HCT116 (cell line): ENCODE data around the gene NIPAL1.

Experiments
- ATF3 ChIP-seq: IDR thresholded peaks from 2 replicates; pipeline ENCODE4 v1.6.1; 2012
- CEBPB ChIP-seq: IDR thresholded peaks from 2 replicates; pipeline ENCODE4 v1.6.1; 2012; ENCODE audit warnings: low read depth
- CTCF ChIP-seq, 3 experiments: fragments of 200-600 bp in 1 of 3; sonication (generic) in 1 of 3; IDR thresholded peaks in 2 of 3; conservative IDR thresholded peaks in 1 of 3; 2 replicates each; pipeline ENCODE4 v1.5.1; 2012 to 2017; ENCODE audit warnings: low read depth in 2 of 3, low read length in 2 of 3, antibody characterized with exemption in 1 of 3, borderline replicate concordance in 1 of 3, control low read depth in 1 of 3, mild to moderate bottlenecking in 1 of 3, mixed read lengths in 1 of 3, mixed run types in 1 of 3, moderate library complexity in 1 of 3; ENCODE audit not compliant: insufficient read depth in 1 of 3
- EGR1 ChIP-seq: IDR thresholded peaks from 2 replicates; pipeline ENCODE4 v1.6.1; 2012; ENCODE audit warnings: low read depth
- EZH2 ChIP-seq: fragments of 200-600 bp; sonication (generic); IDR thresholded peaks from 2 replicates; pipeline ENCODE4 v1.6.1; 2017; ENCODE audit warnings: antibody characterized with exemption, mixed run types
- EZH2phosphoT487 ChIP-seq: fragments of 200-600 bp; IDR thresholded peaks from 2 replicates; pipeline ENCODE4 v1.6.1; 2018; ENCODE audit warnings: antibody characterized with exemption, borderline replicate concordance
- POLR2A ChIP-seq: IDR thresholded peaks from 2 replicates; pipeline ENCODE4 v1.7.0; 2011; ENCODE audit warnings: borderline replicate concordance; ENCODE audit not compliant: insufficient read depth, insufficient read length; ENCODE audit errors: extremely low read depth
- POLR2AphosphoS5 ChIP-seq: IDR thresholded peaks from 2 replicates; pipeline ENCODE4 v1.6.1; 2011; ENCODE audit warnings: mild to moderate bottlenecking, low read depth, low read length, moderate library complexity
- REST ChIP-seq: IDR thresholded peaks from 2 replicates; pipeline ENCODE4 v1.6.1; 2012; ENCODE audit warnings: low read depth
- SIN3A ChIP-seq: IDR thresholded peaks from 2 replicates; pipeline ENCODE4 v1.6.1; 2012; ENCODE audit warnings: low read depth
- SP1 ChIP-seq: IDR thresholded peaks from 2 replicates; pipeline ENCODE4 v1.6.1; 2012; ENCODE audit warnings: low read depth
- YY1 ChIP-seq: IDR thresholded peaks from 2 replicates; pipeline ENCODE4 v1.6.1; 2011; ENCODE audit warnings: low read length, low read depth, moderate library complexity, mild to moderate bottlenecking; ENCODE audit not compliant: insufficient replicate concordance; ENCODE audit errors: extremely low read depth
- ZNF274 ChIP-seq: fragments of 200-500 bp; sonication (Bioruptor generic); IDR thresholded peaks from 2 replicates; pipeline ENCODE4 v1.6.1; 2014; ENCODE audit warnings: mild to moderate bottlenecking, low read depth, low read length, inconsistent platforms
- TF ChIP-seq, protein P1 (sequence below): IDR thresholded peaks from 2 replicates; pipeline ENCODE4 v1.6.1; 2012

- TF ChIP-seq CTCF (IDR thresholded peaks at IDR 0.05 in 2 of 3, conservative IDR thresholded peaks at IDR 0.05 in 1 of 3; ENCODE audit: borderline replicate concordance in 1 of 3, insufficient read depth in 1 of 3, low read depth in 2 of 3, low read length in 2 of 3) (no peak), CEBPB (no peak), POLR2AphosphoS5 (no peak), EZH2 (no peak), POLR2A (no peak), REST (no peak), SIN3A (no peak), EZH2phosphoT487 (no peak), ATF3 (no peak), YY1 (no peak), EGR1 (no peak), SP1 (no peak), ZNF274 (no peak)
- TF ChIP-seq, protein P1, sequence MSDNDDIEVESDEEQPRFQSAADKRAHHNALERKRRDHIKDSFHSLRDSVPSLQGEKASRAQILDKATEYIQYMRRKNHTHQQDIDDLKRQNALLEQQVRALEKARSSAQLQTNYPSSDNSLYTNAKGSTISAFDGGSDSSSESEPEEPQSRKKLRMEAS, result no peak
Observed at GRCh38 chr4:48018112-48018511, 1.5 kb downstream of the NIPAL1 start.
